SIG-M5 treated with dmso at 0.1 percent for 504 hours (cell line): ENCODE data around the gene FRYL.
"Not testable (repeated sequence)": the region's sequence is repeated elsewhere in the genome, so short reads cannot be mapped to it uniquely, and the experiment has no call there.

Source experiments
- DNase-seq: peaks from one replicate; lab custom pipeline; 2025; ENCODE audit not compliant: unreplicated experiment; lab: John Stamatoyannopoulos, UW

The FRYL gene

GRCh38 chr4:48668254-48669017 lies 111.6 kb downstream of the FRYL start:
- no peak for DNase-seq

GRCh38 chr4:48667148-48667547 lies 112.9 kb downstream of the FRYL start:
- DNase-seq, result no peak

- no peak for DNase-seq
Measured at GRCh38 chr4:48665555-48666186, 114.4 kb downstream of the FRYL start.

GRCh38 chr4:48664938-48665337 lies 115.1 kb downstream of the FRYL start:
- DNase-seq, result no peak

GRCh38 chr4:48661391-48661790 lies 118.7 kb downstream of the FRYL start:
- no peak for DNase-seq

GRCh38 chr4:48660347-48660746 lies 119.7 kb downstream of the FRYL start:
- no peak for DNase-seq

- no peak for DNase-seq
Measured at GRCh38 chr4:48654015-48654664, 125.9 kb downstream of the FRYL start.

GRCh38 chr4:48653217-48654014 lies 126.7 kb downstream of the FRYL start:
- DNase-seq, result no peak

GRCh38 chr4:48651914-48652313 lies 128.2 kb downstream of the FRYL start:
- DNase-seq, result no peak

- DNase-seq, result no peak
Measured at GRCh38 chr4:48649505-48649904, 130.6 kb downstream of the FRYL start.

GRCh38 chr4:48645225-48645794 lies 134.8 kb downstream of the FRYL start:
- DNase-seq, result no peak

- no peak for DNase-seq
Measured at GRCh38 chr4:48642421-48643374, 137.4 kb downstream of the FRYL start.

GRCh38 chr4:48641401-48641800 lies 138.7 kb downstream of the FRYL start:
- DNase-seq, result no peak

GRCh38 chr4:48640699-48641098 lies 139.4 kb downstream of the FRYL start:
- DNase-seq, result no peak

GRCh38 chr4:48640225-48640624 lies 139.9 kb downstream of the FRYL start:
- DNase-seq, result no peak

GRCh38 chr4:48639807-48640206 lies 140.3 kb downstream of the FRYL start:
- DNase-seq, result no peak

- not testable (repeated sequence) for DNase-seq
Measured at GRCh38 chr4:48638586-48638985, 141.5 kb downstream of the FRYL start.

- no peak for DNase-seq
Measured at GRCh38 chr4:48636911-48637310, 143.2 kb downstream of the FRYL start.

GRCh38 chr4:48635980-48636379 lies 144.1 kb downstream of the FRYL start:
- DNase-seq, result no peak

- DNase-seq, result no peak
Measured at GRCh38 chr4:48635310-48635709, 144.8 kb downstream of the FRYL start.
